Fibroblast of peridontal ligament (primary cell): ENCODE measurements around the gene RGS17.
A peak's percentile ranks its signal among the peaks of the same experiment; 100 is the strongest.
"Not testable (repeated sequence)": the region's sequence is repeated elsewhere in the genome, so short reads cannot be mapped to it uniquely, and the experiment has no call there.

Source experiments
- DNase-seq: peaks from one replicate; pipeline ENCODE4 v3.0.0-alpha.2; 2010; ENCODE audit errors: extremely low read depth

The RGS17 gene

DNA sequence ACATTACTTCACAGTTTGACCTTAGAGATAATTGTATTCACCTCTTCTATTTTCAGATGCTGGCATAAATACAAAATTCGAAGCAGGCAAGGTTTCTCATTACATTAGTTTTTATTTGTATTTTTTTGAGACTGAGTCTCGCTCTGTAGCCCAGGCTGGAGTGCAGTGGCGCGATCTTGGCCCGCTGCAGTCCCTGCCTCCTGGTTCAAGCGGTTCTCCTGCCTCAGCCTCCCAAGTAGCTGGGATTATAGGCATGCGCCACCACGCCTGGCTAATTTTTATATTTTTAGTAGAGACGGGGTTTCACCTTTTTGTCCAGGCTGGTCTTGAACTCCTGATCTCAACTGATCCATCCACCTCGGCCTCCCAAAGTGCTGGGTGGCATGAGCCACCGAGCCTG lies 145.8 kb downstream of the RGS17 start:
- DNase-seq: not testable (repeated sequence)

DNA sequence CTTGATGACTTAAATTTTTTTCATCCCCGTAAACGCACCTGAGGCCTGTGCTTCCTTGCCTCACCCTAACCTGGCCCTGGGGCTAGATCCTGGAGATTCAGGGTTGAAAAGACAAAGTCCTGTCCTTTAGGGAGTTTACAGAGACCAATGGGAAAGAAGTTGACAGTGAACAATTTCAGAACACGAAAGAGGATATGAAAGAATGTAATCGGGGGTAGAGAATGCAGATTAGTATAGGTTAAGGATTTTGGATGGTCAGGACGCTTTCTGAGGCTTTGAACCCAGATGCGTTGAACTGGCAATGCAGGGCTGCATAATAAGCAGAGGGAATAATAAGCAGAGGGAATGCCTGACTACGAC lies 146.6 kb downstream of the RGS17 start:
- DNase-seq: no peak

DNA sequence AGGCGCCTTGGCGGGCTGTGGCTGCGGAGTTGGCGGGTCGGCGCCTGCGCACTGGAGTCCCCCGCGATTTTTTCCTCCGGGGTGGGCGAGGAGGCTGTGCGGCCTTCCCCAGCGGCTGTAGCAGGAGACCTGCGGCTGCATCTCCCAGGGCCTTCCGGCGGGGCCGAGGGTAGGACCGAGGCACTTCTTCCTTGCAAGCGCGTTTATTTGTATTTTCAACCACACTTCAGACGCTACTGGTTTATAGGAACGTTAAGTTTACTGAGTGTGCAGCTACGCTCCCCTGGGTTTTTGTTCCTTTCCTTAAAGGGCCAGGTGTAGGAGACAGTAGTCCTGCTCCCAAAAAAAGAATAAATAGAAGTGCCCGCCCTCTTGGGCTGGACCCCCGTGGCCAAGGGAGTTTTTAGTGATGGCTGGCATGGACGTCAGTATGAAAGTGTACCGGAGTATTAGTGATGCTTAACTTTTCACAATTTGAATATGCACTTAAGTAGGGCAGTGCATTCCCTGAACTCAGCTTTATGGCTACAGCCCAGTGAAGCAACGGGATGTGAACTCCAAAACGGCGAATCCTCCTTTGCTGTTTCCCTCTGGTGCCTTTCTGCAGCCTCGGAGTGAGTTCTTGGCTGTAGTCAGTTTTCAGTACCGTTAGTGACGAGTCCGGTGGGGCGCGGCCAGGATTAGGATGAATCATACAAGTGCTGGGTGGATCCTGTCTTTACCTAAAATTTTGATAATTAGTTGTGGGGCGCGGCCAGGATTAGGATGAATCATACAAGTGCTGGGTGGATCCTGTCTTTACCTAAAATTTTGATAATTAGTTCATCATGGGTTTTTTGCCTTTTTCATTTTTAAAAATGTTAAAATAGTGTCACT lies 147.2 kb downstream of the RGS17 start:
- DNase-seq: peak; percentile 81

DNA sequence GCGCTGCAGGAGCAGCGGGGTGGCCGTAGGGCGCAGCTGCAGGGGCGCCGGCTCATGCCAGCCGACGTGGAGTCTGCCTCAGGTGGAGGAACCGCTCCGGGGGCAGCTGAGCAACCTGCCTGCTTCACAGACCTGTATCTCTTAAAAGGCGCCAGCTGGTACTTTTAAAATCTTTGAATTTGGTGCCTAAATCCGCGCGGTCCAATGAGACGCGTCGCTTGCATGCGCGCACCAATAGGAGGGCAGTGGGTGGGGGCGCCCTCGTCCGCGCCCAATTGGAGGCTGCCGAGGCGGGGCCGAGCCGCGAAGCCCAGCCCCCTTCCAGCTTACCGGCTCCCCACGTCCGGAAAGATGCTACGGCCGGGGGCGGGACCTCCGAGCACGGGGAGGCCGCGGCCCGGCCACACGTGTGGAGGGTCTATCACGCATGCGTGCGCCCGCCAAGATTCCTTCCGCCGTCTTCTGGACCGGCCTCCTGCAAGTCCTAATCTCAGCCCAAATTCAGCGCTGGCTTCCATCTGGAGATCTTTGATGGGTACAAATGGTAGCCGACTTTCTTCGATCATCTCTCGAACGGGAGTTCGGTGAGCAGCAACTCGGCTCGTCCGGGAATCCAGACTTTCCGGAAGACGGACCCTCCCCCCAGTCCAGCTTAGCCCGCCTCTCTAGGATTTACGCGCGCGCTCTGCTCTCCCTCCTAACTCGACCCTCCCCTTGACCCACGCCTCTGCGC lies 148.0 kb downstream of the RGS17 start, which contains the start of gene FBXO5:
Gene FBXO5 (minus strand): TSS at position 138 of the 733 bp plus-strand sequence. CDS start 82 bp downstream, at position 56.
- peak; percentile 95 for DNase-seq

DNA sequence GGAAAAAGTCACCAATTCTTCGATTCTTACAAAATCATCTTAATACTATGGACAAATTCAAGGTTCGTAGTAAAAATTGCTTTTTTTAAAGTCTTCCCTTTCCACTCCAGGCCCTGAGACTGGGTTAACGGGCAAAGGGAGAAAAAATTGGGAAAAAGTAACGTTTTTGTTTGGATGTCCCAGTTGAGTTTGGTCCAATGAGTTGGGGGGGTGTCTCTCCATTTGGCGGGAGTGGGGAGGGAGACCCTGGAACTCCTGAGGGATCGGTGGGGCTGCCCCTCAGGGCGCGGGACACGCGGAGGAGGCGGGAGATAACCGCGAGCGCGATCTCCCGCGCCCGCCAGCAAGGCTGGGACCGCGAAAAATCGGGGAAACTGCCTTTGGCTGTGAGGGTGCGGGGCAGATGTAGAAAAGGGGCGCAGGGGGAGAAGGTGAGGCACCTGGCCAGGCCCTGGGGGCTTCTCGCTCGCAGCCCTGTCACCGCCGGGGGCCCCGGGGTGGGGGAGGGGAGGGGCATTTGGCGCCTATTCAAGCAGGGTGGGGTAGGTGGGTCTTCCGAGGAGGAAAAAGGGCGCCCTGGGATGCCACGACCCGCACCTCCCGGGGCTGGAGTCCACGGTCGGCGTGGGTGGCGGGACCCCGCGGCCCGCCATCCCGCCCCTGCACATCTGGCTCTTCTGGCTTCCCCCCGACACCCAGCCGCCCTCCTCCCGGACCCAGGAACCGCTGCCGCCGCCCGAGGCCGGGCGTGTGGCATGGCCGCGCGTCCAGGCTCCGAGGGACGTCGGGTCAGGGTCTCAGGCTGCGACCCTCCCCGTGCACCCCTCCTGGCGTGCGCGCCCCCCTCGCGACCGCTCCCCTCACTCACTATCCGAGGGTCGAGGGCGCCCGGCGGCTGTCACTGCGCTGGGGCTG lies 148.8 kb downstream of the RGS17 start:
- DNase-seq: no peak

DNA sequence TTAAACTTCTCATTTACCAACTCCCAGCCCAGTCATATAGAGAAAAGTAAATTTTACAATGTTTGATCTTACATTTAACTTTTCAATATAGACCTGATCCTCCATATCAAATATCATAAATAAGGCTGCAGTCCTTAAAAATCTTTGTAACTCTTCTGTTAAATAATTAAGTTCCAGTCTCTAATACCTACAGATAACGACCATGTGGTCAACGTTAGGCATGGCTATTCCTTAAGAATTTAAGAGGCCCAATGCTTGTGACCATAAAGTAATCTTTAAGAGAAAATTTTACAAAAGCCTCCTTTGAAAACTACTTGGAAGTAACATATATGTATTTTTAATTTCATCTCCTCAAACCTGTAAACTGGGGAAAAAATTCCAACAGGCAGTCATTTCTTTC lies 149.9 kb downstream of the RGS17 start:
- DNase-seq: no peak

DNA sequence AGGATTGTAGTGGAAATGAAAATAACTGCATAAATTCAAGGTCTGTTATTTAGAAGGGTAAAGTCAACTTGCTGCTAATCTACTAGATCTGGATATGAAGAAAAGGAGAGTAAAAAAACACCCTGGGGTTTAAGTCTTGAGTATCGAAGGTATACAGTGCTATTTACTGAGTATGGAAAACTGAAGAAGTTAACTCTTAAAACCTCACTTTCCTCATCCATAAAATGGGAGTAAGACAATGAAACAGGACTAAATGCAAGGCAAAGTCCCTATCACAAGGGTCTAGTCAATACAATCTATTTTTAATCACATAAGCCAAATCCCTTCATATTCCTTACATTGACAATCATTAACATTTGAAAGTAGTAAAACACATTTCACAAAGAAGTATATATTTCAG lies 150.4 kb downstream of the RGS17 start:
- no peak for DNase-seq

DNA sequence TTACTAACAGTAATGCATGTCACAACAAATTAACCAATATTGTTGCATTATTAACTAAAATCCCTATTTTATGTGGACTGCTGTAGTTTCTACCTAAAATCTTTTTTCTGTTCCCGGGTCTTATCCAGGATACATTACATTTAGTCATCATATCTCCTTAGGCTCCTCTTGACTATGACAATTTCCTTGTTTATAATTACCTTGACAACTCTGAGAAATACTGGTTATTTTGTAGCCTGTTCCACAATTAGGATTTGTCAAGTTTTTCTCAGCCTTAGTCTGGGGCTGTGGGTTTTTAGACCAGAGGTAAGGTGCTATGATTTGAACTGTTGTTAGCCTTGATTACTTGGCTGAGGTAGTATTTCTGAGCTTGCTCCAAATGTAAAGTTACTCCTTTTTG lies 152.0 kb downstream of the RGS17 start:
- DNase-seq: no peak

DNA sequence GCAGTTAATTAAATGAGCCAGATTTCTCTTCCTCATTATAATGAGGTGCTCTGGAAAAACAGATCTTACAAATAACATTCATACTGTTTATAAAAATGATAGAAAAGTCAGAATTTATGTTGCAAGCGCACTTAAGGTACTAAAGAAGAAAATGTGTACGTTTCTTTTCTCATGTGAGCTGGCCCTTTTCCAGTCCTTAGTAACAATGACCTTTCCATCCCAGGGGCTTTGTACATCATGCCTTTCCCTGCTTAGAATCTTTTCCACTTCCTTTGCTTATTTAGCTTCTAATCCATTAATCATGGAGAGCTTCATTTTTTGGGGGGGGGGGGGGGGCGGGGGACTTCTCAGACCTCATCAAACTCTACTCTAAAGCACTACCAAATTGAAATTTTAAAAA lies 153.0 kb downstream of the RGS17 start:
- no peak for DNase-seq

DNA sequence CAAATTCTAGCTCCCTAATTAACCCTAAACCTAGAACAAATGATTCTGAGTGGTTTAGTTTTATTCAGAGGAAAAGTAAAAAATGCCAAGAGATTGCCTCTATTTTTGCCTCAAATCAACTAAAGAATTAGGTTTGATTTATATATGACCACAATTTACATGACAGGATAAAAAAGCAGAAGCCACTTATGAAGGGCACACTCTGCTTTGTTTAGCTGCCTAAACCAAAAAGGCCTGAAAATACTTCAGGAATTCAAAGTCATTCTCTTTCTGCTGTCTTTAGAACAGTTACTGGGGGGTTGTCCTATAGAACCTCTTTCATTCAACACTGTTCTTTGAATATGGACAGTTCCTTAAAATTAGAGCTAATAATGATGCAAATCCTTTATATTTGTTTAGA lies 153.5 kb downstream of the RGS17 start:
- no peak for DNase-seq

DNA sequence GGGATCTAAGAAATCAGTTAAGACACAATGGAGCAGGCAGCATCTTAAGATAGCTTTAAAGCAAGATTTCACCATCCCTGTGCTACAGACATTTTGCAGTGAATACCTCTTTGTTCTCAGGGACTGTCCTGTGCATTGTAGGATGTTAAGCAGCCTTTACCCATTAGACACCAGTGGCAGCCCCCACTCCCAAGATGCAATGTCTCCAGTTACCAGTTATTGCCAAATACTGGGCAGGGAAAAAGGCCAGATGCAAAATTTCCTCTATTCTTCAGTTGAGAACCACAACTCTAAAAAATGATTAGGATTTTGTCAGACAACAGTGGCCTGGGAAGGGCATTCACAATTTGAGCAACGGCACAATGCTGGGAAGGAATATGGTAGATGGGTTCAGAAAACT lies 154.3 kb downstream of the RGS17 start:
- peak; percentile 59 for DNase-seq

DNA sequence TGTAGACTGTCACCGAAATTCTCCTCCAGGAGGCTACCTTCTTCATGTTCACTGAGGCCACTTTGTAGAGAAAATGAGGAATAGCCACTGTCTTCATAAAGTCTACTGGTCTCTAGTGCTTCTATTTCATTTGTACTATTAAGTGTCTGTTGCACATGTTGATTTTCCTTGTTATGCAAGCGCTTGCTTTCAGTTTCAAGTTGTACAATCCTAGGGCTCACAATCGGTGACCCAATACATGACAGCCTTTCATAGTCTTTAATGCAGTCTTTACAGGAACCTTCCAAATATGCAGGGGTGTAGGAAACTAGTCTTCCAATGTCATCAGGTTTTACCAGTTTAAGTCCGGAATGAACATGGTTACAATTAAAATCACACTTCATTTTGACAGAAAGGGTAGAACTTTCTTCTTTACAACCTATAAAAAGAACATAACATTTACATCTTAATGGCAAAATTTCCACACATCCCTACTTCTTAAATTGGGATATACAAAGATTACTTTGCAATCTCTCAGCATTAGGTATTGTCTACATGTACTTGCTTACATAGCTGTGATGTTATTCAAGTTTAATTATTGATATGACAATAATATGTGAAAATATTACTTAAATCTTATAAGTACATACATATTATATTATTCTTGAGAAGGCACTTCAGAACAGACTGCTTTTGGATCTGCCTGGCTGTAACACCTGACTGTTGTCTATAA lies 155.7 kb downstream of the RGS17 start:
- peak; percentile 46 for DNase-seq

DNA sequence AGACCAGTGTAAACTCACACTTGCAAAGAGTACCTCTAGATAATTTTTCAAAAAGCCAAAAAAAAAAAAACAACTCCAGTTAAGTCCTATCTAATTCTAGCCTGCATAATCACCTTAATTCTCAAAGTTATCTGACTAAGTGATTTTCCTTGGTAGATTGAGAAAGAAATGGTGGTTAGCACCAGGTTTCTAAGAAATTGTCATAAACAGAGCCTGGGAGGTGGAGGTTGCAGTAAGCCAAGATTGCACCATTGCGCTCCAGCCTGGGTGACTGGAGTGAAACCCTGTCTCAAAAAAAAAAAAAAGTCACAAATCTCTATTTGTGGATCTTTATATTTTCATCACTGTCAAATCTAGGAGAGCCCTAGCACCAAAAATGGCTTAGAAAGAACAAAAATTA lies 157.2 kb downstream of the RGS17 start:
- no peak for DNase-seq

DNA sequence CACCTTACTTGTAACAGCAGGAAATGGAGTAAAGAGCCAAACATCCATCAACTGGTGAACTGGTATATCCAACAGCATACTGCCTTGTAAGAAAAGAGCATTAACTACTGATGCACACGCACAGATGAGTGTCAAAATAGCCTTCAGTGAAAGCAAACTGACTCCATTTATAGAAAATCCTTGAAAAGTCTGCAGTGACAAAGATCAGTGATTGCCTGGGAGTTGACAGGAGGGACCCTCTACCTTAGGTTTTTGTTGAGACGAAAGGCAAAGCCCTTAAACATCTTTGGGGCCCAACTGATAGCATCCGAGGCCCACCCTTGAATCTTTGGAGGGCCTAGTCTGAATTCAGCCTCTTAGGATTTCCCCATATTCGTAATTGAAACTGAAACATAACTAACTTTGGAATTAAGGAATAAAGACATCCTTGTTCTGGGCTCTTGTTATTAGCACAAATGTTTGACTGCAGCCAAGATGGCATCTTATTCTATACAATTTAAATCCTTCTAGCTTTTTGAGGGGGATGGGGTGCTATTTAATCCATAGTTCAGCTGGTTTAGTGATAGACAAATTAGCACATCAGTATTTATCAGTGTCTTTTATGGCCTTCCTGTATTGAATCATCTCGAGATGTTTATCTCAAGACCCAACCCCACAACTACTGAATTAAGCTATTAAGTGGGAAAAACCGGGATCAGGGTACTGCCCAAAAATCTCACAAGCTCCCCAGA lies 161.2 kb downstream of the RGS17 start:
- DNase-seq: no peak

DNA sequence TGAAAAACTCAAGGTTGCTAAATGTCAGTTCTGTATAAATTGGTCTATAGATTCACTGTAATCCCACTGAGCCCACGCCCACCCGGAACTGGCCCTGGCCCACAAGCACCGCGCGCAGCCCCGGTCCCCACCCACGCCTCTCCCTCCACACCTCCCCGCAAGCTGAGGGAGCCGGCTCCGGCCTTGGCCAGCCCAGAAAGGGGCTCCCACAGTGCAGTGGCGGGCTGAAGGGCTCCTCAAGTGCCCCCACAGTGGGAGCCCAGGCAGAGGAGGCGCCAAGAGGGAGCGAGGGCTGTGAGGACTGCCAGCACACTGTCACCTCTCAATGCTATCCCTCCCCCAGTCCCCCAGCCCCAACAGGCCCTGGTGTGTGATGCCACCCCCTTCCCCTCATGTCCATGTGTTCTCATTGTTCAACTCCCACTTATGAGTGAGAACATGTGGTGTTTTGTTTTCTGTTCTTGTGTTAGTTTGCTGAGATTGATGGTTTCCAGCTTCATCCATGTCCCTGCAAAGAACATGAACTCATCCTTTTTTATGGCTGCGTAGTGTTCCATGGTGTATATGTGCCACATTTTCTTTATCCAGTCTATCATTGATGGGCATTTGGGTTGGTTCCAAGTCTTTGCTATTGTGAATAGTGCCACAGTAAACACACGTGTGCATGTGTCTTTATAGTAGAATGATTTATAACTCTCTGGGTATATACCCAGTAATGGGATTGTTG lies 164.8 kb downstream of the RGS17 start:
- not testable (repeated sequence) for DNase-seq

DNA sequence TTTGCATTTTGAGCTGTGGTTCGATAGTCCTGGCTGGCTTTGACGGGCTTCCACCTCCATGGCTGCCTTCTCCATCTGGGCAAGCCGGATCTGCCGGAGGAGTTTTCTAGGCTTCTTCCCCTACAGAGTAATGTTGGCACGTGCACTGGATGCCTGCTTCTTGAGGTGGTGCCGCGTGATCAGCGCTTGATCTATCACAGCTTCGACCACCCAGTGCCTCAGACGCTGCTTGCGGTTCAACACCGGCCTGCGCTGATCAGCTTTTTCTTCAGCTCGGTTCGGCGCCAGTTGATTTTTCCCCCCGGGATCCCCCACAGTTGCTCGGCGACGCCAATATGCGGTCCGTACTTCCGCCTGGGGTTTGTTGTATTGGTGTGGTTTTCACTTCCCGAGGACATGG lies 171.7 kb downstream of the RGS17 start:
- DNase-seq: no peak

DNA sequence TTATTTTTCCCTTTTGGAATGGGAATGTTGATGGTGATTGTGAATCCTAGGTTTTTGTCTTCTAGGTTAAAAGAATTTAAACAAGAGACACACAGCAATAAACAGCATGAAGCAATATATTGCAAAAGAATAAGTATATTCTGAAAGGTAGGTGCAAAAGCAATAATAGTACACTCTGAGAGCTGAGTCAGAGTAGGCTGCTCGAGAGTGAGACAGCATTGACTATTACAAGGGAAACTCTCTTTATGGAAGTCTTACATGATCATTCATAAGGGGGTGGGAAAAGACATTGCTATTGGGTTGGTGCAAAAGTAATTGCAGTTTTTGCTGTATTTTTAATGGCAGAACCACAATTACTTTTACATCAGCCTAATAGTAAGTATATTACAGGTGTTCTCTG lies 173.3 kb downstream of the RGS17 start:
- no peak for DNase-seq
